Adipocyte (in vitro differentiated cells): ENCODE measurements around the gene CEP131.

Source experiments
- DNase-seq: peaks from one replicate; pipeline ENCODE4 v3.0.0-alpha.2; 2015; ENCODE audit warnings: low read depth
- H3K27me3 ChIP-seq: replicated peaks from 2 replicates; pipeline ENCODE4 v1.7.0; 2013; ENCODE audit warnings: mild to moderate bottlenecking, low read length, moderate library complexity; ENCODE audit not compliant: control insufficient read depth, insufficient read depth
- H3K36me3 ChIP-seq: 2 replicates; pipeline ENCODE4 v1.7.0; 2013; ENCODE audit warnings: low read length, mild to moderate bottlenecking, moderate library complexity; ENCODE audit not compliant: control insufficient read depth, insufficient read depth, severe bottlenecking
- H3K4me1 ChIP-seq: 2 replicates; pipeline ENCODE4 v1.7.0; 2013; ENCODE audit warnings: mild to moderate bottlenecking, low read length, moderate library complexity; ENCODE audit not compliant: control insufficient read depth, insufficient read depth
- H3K4me3 ChIP-seq: 2 replicates; pipeline ENCODE4 v1.7.0; 2013; ENCODE audit warnings: mild to moderate bottlenecking, low read length, moderate library complexity
- H3K9ac ChIP-seq: 2 replicates; pipeline ENCODE4 v1.7.0; 2013; ENCODE audit warnings: mild to moderate bottlenecking, low read length, moderate library complexity
- H3K9me3 ChIP-seq: 2 replicates; pipeline ENCODE4 v1.7.0; 2013; ENCODE audit warnings: mild to moderate bottlenecking, low read length, moderate library complexity; ENCODE audit not compliant: control insufficient read depth

The CEP131 gene

DNA sequence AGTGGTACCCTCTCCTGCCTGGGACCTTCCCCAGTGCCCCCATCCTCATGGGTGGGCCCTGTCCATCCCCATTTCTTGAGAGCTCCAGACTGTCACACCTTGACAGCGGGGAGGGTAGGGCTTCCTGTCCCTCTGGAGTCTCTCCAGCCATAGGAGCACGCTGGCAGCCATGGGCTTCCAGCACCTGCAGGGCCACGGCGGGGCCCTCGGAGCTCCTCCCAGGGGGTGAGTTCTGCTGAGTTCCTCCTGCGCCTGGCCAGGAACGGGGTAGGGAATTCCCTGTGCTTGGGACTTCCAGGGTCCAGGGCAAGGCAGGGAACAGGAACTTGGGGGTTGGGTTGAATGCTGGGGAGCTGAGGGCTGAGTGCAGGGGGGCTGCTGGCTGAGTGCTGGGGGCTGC, 33.7 kb downstream of the CEP131 start:
- no peak for DNase-seq
- no peaks in the 10 kb centered on the region for H3K4me1 ChIP-seq
- no peaks in the 10 kb centered on the region for H3K9me3 ChIP-seq
- peaks cover 6% of the 10 kb centered on the region for H3K27me3 ChIP-seq
- H3K9ac ChIP-seq: no peak overlapping the region
- no peak overlapping the region for H3K4me3 ChIP-seq
- no peaks in the 10 kb centered on the region for H3K36me3 ChIP-seq

DNA sequence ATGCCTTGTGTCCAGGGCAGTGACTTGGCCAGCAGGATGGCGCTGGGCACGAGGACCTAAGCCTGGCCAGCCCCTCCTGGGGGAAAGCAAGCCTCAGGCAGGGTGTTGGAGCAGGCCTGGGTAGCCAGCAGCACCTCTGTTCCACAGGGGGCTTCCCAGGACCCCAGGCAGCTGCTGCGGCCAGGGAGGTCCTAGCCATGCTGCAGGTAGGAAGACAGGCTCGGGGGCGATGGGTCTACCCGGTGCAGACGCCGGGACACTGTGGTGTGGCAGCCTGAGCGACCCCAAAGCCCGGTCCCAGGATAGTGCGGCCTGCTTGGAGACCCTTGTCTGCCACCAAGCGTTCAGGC, 34.3 kb downstream of the CEP131 start:
- no peak overlapping the region for H3K4me3 ChIP-seq

DNA sequence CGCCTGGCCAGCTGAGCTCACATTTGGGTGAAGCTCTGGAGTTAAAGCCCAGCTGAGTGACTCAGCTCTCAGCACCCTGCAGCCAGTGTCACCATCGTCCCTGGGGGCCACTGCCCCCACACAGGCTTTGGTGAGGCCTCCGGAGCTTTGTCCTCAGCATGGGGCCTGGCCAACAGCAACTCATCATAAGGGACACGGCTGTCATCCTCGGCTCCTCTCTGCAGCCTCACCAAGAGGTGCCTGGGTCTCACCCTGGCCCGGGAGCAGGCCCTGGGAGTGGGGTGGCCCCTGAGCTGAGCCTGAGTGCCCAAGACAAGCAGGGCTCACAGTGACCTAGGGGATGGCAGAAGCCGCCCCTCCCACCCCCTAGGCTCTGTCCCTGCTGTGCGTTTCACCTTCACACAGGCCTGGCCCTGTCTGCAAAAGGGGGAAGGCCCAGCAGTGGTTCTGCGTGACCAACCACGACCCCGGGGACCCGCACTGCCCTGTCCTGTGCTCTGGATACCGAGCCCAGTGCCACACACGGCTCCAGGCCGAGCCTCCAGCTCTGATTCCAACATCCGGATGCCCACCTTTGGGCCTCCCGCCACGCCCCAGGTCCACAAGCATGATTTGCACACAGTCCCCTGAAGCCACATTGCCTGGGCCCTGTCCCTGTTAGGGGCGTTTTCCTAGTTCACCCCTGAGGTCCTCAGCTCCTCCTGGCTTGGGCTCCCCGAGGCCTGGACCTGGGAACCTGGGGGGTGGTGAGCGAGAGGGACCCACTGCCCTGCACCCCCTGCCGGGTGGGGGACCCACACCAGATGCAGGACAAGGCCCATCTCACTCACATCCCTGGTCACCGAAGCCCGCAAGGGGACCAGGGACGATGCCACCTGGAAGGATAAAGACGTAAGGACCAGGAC, 34.9 kb downstream of the CEP131 start:
- Histone ChIP-seq H3K9ac (no peak overlapping the region), H3K4me3 (no peak overlapping the region), H3K4me1 (no peaks in the 10 kb centered on the region), H3K27me3 (peaks cover 10% of the 10 kb centered on the region), H3K36me3 (no peaks in the 10 kb centered on the region), H3K9me3 (no peaks in the 10 kb centered on the region)
- DNase-seq: no peak

More for the DNA sequence above, 34.3 kb downstream of the CEP131 start:
- H3K27me3 ChIP-seq: peaks cover 8% of the 10 kb centered on the region
- H3K9me3 ChIP-seq: no peaks in the 10 kb centered on the region
- no peaks in the 10 kb centered on the region for H3K36me3 ChIP-seq
- no peak for DNase-seq
- no peak overlapping the region for H3K9ac ChIP-seq
- H3K4me1 ChIP-seq: no peaks in the 10 kb centered on the region

DNA sequence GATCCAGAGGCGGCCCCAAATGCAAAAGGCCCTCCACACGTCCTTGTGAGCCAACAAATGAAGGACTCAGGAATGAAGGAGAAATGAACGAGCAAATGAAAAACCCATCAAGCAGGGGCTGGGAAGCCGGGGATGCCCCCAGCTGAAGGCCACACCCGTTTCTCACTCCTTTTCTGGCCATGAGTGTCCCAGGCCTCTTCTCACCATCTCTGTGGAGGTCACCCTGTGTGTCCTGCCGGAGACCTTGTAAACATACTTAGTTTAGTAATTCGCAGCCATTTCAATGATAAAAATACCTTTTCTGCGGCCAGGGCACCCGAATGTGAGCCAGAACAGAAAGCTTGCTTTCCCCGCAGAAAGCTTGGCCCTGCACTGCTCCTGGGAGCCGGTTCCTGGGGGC, 35.6 kb downstream of the CEP131 start:
- Histone ChIP-seq H3K9me3 (no peaks in the 10 kb centered on the region), H3K4me3 (no peak overlapping the region), H3K36me3 (no peaks in the 10 kb centered on the region), H3K9ac (no peak overlapping the region), H3K4me1 (no peaks in the 10 kb centered on the region), H3K27me3 (peaks cover 10% of the 10 kb centered on the region)
- DNase-seq: no peak

DNA sequence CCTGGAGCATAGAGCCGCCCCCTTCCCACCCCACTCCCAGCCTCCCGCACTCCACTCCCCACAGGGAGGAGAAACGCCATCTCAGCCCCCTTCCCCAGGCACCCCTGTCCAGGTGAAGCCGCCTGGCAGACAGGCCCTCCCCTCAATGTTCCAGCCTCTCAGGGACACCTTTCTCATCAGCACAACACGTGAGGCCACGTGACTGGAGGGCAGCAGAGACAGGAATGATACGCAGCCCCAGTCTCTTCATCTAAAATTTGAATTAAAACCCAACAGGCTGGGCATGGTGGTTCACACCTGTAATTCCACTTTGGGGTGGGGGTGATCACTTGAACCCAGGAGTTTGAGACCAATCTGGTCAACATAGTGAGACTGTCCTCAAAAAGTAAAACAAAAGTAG, 36.6 kb downstream of the CEP131 start:
- no peaks in the 10 kb centered on the region for H3K4me1 ChIP-seq
- H3K27me3 ChIP-seq: peaks cover 10% of the 10 kb centered on the region
- no peaks in the 10 kb centered on the region for H3K9me3 ChIP-seq
- no peak overlapping the region for H3K4me3 ChIP-seq
- no peaks in the 10 kb centered on the region for H3K36me3 ChIP-seq
- H3K9ac ChIP-seq: no peak overlapping the region
- no peak for DNase-seq

DNA sequence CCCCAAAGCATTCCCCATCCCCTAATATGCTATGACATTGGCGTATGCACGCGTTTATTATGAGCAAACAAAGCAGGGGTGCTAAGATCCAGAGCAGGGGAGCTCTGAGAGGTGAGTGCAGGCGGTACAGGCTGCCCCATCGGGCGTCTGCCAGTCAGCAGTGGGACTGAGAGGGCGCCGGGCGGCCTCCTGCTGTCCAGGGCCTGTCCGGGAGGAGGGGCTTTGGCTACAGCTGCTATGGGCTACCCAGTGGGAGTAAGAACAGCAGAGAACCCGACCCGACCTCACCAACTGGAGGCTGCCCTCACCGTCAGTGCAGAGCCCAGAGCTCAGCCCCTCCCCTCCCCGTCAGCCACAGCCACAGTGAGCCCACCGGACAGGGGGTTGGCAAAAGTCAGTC, 38.2 kb downstream of the CEP131 start:
- no peaks in the 10 kb centered on the region for H3K9me3 ChIP-seq
- no peaks in the 10 kb centered on the region for H3K36me3 ChIP-seq
- H3K9ac ChIP-seq: no peak overlapping the region
- peaks cover 10% of the 10 kb centered on the region for H3K27me3 ChIP-seq
- no peak overlapping the region for H3K4me3 ChIP-seq
- no peaks in the 10 kb centered on the region for H3K4me1 ChIP-seq
- no peak for DNase-seq

DNA sequence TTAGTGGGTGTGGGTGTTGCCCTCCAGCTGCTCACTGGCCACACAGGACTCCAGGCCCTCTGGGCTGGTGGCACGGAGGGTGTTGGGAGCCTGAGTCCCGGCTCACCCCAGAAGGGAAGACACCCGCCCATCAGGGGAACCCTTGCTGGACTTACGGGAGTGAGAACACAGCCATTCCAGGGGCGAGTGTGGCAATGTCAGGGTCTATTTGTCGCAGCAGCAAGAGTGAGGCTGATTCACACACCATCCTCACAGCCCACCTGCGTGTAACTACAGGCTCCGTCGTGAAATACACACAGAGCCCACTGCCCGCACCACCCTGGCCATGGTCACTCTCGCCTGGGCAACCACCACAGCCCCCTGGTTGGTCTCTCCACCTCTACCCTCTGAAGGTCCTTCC, 39.0 kb downstream of the CEP131 start:
- Histone ChIP-seq H3K9ac (no peak overlapping the region), H3K4me1 (no peaks in the 10 kb centered on the region), H3K9me3 (no peaks in the 10 kb centered on the region), H3K27me3 (peaks cover 17% of the 10 kb centered on the region), H3K4me3 (no peak overlapping the region), H3K36me3 (no peaks in the 10 kb centered on the region)
- DNase-seq: no peak

DNA sequence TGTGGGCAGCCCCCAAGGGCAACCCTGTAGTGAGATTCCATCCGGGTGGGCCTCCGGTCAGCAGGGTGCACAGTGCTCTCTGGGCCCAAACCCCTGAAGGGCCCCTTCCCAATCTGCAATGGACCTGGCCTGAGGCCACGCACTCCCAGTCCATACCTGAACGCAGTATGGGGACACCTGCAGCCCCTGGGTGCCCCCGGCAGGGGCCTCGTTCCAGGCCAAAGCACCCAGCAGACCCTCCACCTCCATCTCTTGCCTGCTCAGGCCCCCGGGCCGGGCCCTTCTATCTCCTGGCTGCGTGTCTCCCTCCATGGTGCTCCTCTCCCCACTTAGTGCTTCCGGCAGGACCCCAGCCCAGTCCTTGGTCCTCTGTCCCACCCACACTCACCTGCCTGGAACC, 39.4 kb downstream of the CEP131 start:
- H3K9me3 ChIP-seq: no peaks in the 10 kb centered on the region
- no peak overlapping the region for H3K4me3 ChIP-seq
- no peaks in the 10 kb centered on the region for H3K4me1 ChIP-seq
- no peaks in the 10 kb centered on the region for H3K36me3 ChIP-seq
- peaks cover 17% of the 10 kb centered on the region for H3K27me3 ChIP-seq
- no peak for DNase-seq
- no peak overlapping the region for H3K9ac ChIP-seq

DNA sequence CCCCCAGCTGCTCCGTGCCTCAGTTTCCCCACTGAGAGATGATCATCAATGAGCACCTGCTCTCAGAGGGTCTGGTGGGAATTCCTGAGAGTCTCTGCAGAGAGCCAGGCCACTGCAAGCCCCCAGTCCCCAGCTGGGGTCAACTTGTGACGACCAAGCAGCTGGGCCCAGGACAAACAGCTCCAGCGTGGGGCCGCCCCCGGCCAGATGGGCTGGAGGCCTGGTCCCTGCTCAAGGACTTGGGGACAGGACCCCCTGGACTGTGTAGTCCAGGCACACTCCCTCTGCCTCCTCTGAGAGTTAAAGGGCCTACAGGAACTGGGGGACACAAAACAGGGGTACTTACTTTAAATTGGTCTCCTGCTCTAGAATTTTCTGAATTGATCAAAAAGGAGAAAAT, 40.2 kb downstream of the CEP131 start:
- H3K9ac ChIP-seq: no peak overlapping the region
- H3K36me3 ChIP-seq: no peaks in the 10 kb centered on the region
- H3K4me1 ChIP-seq: no peaks in the 10 kb centered on the region
- H3K4me3 ChIP-seq: no peak overlapping the region
- no peak for DNase-seq
- H3K27me3 ChIP-seq: peaks cover 20% of the 10 kb centered on the region
- no peaks in the 10 kb centered on the region for H3K9me3 ChIP-seq

DNA sequence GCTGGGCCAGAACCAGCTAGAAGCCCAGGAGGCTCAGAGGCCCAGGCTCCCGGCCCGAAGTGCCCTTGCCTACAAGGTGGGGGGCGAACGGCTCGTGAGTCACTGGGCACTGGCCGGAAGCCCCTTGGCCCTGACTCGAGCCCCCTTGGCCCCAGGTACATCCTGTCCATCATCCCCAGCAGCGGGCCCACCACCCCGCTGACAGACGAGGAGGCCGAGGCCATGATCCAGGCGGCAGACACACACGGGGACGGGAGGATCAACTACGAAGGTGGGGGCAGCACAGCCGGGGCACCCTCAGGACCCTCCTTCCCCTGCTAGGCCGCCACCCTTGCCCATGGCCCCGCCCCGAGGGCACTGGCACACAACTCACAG, 41.0 kb downstream of the CEP131 start:
- no peak for DNase-seq
- Histone ChIP-seq H3K4me3 (no peak overlapping the region), H3K9ac (no peak overlapping the region), H3K36me3 (no peaks in the 10 kb centered on the region), H3K9me3 (no peaks in the 10 kb centered on the region), H3K4me1 (no peaks in the 10 kb centered on the region), H3K27me3 (peaks cover 22% of the 10 kb centered on the region)

DNA sequence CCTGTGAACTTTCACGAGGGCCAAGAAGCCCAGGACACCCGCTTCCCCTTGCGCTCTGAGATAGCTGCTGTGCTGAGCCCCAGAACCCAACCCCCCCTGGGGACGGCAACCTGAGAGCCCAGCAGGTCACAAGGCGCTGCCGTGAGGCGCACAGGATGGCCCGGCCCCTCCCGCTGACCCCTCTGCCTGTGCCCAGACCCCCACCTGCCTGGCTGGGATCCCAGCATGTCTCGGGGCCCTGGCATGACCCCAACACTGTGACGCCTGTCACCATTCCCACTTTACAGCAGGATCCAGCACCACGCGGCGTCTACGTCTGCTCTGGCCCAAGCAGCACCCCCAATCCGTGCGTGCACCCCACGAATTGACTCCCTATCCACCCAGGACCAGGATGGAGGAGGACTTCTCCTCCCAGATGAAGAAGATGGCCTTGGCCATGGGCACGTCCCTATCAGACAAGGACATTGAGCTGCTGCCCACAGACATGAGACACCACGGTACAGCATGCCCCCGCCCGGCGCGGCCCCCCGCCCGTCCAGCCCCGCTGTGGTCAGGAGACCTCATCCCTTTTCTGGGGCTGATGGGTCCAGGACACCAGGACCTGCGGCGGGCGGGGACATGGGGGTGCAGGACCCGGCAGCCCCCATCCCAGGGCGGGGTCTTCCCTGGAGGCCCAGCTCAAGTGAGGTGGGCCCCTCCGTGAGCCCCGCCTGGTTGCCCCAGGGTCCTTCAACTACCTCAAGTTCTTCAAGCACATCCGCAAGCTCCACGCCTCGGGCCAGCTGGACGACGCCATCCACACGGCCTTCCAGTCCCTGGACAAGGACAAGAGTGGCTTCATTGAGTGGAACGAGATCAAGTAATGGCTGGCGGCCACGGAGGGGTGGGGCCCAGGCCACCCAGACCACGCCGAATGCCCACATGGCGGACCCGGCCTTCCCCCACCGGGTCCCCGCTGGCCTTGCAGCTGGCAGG, 41.6 kb downstream of the CEP131 start:
- no peaks in the 10 kb centered on the region for H3K9me3 ChIP-seq
- H3K4me1 ChIP-seq: no peaks in the 10 kb centered on the region
- no peaks in the 10 kb centered on the region for H3K36me3 ChIP-seq
- no peak overlapping the region for H3K4me3 ChIP-seq
- no peak overlapping the region for H3K9ac ChIP-seq
- no peak for DNase-seq
- peaks cover 22% of the 10 kb centered on the region for H3K27me3 ChIP-seq
